Upper lobe of left lung (tissue), 4 donors: ENCODE results near the gene ITK.

Source experiments
- EP300 ChIP-seq, 4 donors: sonication (generic); formaldehyde crosslinking; IDR thresholded peaks; one replicate each; pipeline ENCODE4 v1.5.1; 2017; ENCODE audit warnings: antibody characterized with exemption in 4 of 4, control low read depth in 2 of 4
- POLR2A ChIP-seq, 4 donors: fragments of 450-650 bp; IDR thresholded peaks; one replicate each; pipeline ENCODE4 v1.5.1; 2016 to 2017; ENCODE audit warnings: antibody characterized with exemption in 4 of 4, mild to moderate bottlenecking in 2 of 4
- POLR2AphosphoS5 ChIP-seq, 2 donors: sonication (generic); formaldehyde crosslinking; IDR thresholded peaks; one replicate each; pipeline ENCODE4 v1.5.1; 2017; ENCODE audit warnings: antibody characterized with exemption in 2 of 2
- TF ChIP-seq, protein P1 (sequence below), 6 experiments: fragments of 450-650 bp in 4 of 6; fragments of 200-600 bp in 2 of 6; sonication (generic) in 2 of 6; IDR thresholded peaks; one replicate each; pipeline ENCODE4 v1.5.1; 2016 to 2019; ENCODE audit warnings: antibody characterized with exemption in 6 of 6

DNA sequence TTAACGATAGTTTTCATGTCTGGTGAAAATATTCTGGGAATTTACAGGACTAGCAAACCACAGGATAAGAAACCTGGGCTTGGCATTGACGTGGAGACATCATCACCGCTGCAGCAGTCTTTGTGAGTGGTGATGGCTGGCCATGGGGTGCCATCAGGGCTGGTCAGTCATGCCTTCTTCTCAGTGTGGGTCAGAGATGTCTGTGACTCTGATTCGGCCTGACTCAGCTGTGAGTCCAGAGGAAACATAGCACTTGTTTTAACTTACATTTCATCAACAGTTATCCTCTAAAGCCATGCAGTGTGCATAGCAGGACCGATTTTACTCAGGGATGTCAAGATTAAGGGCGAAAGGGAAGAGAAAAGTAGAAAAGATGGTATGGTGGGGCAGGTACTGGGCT, 52.1 kb downstream of the ITK start:
- TF ChIP-seq, protein P1, sequence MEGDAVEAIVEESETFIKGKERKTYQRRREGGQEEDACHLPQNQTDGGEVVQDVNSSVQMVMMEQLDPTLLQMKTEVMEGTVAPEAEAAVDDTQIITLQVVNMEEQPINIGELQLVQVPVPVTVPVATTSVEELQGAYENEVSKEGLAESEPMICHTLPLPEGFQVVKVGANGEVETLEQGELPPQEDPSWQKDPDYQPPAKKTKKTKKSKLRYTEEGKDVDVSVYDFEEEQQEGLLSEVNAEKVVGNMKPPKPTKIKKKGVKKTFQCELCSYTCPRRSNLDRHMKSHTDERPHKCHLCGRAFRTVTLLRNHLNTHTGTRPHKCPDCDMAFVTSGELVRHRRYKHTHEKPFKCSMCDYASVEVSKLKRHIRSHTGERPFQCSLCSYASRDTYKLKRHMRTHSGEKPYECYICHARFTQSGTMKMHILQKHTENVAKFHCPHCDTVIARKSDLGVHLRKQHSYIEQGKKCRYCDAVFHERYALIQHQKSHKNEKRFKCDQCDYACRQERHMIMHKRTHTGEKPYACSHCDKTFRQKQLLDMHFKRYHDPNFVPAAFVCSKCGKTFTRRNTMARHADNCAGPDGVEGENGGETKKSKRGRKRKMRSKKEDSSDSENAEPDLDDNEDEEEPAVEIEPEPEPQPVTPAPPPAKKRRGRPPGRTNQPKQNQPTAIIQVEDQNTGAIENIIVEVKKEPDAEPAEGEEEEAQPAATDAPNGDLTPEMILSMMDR (IDR thresholded peaks at IDR 0.05): no peak
- TF ChIP-seq POLR2AphosphoS5 (IDR thresholded peaks at IDR 0.05): no peak
- TF ChIP-seq POLR2A (IDR thresholded peaks at IDR 0.05): no peak
- TF ChIP-seq EP300 (IDR thresholded peaks at IDR 0.05): no peak
